Limb (tissue), 2 donors: ENCODE measurements around the gene SNX1.

Experiments used
- DNase-seq, 2 donors: peaks; one replicate each; pipeline ENCODE4 v3.0.0-alpha.2; 2016; ENCODE audit errors: extremely low spot score in 2 of 2

SNX1 gene

DNA sequence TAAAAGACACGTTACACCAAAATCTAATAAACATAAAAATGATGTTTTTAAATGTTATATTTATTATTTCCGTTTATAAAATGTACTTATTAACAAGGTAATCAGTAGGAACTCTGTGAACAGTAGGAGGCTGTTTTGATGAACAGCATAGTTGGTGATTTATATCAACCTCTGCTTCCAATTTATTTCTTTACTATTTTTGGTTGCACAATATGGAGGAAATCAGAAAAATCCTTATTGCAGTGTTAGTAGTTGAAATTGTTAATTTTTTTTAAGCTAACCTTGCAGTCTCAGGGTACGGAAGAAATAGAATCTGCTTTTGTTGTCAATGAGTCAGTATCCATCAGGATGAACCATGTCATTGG, 50.7 kb downstream of the SNX1 start:
- no peak for DNase-seq

DNA sequence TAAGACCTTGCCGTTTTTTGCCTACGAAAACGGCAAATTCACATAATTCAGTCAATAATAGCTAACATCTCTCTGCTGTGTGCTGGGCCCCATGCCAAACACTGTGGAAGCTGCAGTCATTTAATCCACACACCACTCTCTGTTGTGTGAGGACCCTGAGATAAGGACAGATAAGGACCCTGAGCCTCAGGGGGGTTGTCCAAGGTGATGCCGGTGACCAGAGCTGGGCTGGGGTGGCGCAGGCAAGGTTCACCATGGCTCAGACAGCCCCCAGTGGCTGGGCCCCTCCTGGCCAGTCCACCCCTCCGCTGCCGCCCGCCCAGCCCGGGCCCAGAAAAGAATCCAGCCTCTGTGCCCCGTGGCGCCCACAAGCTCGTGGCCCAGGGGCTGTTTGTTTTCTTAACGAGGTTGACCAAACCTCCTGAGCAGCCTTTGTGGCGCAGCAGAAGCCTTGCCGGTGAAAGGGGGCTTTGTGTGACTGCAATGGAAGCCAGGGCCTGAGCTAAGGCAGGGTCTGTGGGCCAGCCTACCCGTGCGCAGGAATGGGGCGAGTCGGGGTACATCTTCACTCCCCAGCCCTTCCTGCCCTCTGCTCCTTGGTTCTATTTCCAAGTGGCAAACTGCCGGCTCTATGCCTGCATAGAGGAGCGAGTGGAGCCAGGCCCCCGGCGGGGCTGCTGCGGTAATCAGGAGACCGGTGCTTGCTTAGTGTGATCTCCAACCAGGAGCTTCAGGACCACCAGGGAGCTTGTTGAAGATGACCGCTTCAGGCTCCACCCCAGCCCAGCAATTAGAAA, 51.3 kb downstream of the SNX1 start:
- DNase-seq, result peak in 1 of 2 donors; percentile 59

DNA sequence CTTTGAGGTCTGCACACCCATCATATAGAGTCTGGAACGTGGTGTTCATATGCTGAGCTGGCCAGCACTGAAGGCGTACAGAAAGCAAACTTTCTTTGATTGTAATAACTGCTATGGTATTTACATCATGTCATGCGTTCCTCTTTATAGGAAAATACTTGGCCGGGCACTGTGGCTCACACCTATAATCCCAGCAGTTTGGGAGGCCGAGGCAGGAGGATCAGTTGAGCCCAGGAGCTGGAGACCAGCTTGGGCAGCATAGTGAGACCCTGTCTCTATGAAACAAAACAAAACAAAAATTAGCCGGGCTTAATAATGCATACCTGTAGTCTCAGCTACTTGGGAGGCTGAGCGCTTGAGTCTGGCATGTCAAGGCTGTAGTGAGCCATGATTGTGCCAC, 52.4 kb downstream of the SNX1 start:
- no peak for DNase-seq

DNA sequence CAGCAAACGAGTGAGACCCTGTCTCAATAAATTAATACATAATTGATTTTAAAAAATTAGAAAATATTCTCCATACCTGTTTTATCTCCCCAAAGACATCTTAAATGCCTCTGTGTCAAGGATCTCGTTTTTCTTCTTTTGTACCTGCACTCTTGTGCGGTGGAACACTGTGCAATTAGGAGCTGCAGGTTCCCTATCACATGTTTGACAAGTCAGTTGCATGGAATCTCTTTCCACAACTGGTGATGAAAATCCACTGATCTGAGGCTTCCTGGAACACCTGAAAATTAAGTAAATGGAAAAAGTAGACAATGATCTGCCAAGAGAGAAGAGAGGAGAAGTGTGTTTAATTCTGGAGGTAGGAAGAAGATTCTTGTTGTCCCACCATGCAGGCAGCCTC, 52.8 kb downstream of the SNX1 start:
- DNase-seq, result no peak

DNA sequence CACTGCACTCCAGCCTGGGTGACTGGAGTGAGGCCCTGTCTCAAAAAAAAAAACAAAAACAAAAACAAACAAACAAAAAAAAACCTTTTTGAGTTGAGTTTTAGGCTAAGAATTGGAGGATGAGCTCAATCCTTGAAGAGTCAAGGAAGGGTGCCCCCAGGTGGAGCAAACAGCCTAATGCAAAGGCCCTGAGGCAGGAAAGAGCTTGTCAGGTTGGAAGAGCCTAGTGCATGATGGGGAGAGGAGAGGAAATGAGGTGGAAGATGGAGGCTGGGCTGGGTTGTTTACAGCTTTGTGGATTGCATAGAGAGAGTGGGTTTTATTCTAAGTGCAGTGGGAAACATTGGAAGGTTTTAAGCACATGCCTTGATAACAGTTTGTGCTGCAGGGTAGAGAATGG, 53.6 kb downstream of the SNX1 start:
- DNase-seq, result no peak

DNA sequence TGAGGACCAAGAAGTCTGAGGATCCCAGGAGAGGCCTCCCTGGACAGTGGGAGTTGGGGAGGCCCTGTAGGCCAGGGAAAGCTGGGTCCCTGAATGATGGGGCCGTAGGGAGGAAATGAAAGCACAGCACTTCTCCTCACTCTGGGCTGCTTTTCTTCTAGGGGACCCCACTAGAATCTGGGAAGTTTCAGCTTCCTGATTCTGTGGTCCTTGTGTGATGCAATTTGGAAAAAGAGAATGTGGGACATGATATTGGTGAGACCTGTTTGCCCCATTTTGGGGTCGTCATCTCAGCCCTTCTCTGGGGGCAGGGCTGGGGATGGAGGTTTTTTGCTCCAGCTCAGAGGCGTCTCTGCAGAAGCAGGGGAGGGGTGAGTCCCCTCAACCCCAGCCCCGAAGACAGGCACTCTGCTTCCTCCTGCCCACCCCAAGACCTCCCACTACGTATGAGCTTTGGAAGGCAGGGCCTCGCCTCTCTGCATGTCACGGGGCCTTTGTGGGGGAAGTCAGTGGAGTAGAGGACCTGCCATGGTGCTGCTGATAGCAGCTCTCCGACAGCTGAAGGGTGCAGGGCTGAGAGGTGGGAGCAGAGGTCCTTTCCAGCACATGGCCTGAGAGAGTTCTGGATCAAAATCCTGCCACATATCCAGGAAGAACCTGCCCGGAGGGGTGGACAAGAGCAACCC, 54.3 kb downstream of the SNX1 start:
- no peak for DNase-seq

DNA sequence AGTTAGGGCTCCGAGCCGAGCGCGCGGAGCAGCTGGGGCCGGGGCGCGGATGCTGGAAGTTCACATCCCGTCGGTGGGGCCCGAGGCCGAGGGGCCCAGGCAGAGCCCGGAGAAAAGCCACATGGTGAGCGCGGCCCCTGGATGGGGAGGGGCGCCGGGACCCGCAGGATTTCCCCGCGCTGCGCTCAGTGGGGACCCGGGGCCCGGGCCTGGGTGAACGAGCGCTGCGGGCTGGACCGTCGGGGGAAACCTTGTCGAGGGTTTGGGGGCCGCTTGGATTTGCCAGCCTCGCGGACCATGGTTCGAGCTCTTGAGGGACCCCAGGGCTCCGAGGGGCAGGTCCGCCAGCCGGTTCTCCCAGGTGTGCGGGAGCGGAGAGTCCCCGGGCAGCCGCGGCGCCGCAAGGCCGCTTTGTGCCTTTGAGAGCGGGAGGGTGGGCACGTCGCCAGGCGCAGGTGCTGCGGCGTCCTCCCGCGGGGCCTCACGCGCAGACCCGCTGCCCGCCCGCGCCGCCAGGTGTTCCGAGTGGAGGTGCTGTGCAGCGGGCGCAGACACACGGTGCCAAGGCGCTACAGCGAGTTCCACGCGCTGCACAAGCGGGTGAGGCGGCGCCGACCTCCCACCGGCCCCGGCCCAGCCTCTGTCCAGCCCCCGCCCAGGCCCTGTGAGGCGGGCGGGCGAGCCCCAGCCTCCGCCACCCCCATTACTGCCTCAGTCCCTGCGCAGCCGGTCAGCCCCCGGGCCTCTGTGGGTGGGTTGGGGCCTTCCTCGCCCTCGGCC, 56.1 kb downstream of the SNX1 start, which contains the start of gene SNX22:
Gene SNX22 (plus strand): TSS at position 5 of the 780 bp plus-strand sequence. CDS start 45 bp downstream, at position 50.
- DNase-seq, result peak in 1 of 2 donors; percentile 58

DNA sequence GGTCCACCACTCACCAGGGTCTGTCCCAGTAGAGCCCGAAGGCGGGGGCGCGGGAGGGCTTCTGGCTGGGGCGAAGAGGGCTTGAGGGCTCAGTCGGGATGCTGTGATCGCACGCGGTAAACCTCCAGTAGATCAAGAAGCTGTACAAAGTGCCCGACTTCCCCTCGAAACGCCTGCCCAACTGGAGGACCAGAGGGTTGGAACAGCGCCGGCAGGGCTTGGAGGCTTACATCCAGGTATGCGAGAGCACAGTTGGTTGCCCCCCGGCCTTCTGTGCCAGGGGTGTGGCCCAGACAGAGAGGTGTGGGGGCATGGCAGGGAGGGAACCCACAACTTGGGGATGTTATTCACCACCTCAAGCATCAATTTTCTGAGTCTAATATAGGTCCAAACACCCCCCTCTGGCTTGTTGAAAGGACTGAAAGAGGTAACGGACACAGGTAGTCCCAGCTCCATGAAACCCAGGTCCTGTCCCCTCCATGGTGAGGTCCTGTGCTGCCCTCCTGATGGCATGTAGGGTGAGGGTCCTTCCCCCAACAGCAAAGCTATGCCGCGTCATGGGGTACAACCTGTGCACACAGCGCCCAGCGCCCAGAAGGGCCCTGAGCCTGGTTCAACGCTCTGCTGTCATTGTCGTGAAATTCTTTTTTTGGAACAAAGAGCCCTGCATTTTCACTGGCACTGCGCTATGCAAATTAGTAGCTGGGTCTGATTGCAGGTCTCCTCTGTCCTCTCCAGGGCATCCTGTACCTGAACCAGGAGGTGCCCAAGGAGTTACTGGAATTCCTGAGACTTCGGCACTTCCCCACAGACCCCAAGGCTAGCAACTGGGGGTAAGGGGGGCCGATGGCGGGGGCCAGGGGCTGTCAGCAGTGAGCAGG, 57.0 kb downstream of the SNX1 start:
- peak in 1 of 2 donors; percentile 58 for DNase-seq

DNA sequence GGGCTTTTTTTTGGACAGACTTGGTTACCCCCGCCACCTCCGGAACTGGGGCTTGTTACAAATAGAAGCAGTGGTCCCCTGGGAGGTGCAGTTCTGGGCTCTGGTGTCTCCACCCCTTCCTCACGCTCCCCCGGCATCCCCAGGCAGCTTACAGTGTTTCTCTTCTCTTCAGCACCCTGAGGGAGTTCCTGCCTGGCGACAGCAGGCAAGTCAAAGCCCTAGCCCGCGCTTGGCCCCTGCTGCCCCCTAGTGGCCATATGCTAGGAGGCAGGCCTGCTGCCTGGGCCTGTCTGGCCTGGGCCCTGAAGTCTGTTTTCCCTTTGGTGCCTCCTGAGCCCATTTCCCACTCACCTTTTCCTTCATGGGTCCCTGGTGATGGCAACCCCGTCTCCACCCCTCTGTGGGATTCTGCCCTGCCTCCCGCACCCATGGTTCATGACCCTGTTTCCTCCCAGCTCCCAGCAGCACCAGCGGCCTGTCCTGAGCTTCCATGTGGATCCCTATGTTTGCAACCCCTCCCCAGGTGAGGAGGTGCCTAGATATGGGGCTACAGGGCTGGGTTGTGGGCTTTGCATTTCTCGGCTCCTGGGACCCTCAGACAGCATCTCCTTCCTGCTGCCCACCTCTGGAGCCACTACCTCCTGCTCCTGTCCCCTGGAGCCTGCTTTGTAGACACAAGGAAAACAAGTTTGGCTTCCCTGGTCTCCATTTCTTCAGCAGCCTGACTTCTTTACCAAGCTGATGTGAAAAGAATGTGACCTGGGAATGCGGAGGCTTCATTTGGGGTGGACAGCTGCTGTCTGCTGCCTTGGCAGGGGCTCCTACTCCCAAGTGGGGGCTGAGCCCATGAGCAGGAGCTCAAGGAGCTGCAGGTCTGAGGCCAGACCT, 57.9 kb downstream of the SNX1 start:
- peak; percentile 81 to 94 for DNase-seq

DNA sequence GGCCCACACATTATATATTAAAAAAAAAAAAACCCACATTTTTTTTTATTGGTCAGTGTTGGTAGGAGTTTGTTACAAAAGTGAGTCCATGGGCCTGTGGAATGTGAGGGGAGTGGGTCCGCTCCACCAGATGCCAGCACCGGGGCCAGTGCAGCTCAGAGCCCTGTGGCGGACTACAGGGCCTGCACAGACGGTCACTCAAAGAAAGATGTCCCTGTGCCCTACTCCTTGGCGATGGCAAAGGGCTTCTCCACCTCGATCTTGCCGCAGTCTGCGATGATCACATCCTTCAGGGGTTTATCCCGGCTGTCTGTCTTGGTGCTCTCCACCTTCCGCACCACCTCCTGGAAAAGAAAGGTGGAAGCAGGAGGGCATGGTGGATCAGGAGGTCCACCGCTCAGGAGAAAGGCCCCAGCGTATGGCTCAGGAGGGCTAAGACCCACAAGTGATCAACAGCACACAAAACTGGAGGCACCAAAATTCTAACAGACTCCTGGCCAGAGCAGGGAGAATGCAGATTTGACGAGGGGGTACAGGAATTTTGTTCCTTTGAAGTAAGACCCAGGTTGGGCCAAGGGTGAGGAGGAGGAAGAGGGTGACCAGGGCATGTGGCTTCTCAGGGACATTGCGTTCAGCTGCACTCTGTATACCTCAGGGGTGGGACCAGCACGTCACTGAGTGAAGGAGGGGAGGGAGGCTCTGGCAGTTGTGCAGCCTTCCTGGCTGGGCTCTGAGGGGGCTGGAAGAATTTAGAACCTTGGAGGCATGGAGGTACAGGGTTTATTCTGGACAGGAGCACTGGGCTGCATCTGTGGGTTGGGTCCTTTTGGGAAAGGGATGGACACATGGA, 60.2 kb downstream of the SNX1 start:
- no peak for DNase-seq

DNA sequence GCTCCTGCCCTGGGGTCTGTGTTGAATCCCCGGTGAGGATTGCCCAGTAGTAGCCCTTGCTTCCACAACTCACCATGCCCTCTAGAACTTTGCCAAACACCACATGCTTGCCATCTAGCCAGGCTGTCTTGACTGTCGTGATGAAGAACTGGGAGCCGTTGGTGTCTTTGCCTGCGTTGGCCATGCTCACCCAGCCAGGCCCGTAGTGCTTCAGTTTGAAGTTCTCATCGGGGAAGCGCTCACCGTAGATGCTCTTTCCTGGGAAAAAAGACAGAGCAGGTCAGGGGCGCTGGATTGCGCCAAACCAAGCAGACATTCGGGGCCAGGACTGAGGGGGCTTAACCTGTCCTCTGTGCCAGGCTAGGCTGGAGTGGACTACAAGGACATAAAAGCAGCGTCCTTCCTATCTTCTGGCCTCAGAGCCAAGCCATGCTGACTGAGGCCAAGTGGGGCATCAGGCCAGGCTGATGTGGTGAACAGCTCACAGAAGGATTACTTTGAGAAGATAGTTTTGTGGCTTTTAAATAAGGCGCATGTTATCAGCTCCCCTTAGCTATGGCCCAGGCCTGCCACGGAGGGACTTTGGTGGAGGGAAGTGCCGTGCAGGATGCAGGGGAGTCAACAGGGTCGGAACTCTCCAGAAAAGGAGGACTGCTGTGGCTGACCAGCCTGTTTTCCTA, 61.0 kb downstream of the SNX1 start:
- no peak for DNase-seq

DNA sequence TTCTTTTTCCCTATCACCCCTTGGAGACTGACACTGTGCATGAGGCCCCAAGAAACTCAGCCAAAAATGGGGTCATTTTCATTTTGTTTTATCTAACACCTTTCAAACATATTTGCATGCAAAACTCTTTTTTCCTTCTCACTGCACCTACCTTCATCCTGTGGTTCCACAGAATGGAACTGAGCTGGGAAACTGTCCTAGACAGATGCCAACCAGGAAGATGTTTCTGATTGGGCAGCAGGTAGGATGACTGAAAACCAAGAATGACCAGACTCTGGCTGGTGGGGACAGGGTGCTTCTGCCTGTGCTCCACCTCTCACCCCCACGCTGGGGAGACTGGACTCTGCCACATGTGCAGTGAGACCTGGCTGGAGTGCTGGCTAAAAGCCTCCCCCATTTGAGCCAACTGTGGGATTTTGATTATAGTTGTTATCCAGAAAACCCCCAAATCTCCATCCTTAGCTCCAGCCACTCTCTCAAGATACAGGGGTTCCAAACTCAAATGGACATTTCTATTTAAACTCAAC, 61.9 kb downstream of the SNX1 start:
- no peak for DNase-seq

DNA sequence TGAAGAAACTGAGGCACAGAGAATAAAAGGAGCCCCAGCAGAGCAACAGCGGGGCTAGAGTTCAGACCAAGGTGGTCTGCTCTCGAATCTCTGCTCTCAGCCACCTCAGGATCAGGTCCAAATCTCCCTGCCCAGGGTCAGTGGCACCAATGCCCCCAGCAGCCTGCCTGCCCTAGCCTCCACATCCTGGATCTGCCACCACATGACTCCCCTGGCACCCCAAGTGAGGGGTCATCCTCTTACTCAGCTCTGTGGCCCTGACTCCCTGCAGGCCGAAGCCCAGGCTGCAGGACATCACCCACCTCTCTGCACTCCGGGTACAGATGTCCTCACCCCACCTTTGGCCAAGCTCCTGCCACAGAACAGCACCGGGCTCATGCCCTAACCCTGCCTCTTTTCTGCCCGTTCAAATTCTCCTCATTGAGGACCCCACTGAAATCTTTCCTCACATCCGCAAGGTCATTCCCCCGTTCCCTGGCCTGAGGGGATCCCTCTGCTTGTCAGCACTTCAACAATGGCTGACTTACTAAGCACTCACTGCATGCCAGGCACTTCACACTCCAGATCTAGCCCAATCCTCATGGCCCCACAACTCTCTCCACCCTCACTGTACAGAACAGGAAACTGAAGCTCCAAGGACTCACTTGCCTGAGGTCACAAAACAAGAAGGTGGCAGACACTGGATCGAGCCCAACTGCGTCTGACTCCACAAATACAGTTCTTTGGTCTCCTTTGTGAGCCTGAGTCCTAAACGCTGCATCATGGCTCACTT, 62.8 kb downstream of the SNX1 start:
- DNase-seq, result no peak

DNA sequence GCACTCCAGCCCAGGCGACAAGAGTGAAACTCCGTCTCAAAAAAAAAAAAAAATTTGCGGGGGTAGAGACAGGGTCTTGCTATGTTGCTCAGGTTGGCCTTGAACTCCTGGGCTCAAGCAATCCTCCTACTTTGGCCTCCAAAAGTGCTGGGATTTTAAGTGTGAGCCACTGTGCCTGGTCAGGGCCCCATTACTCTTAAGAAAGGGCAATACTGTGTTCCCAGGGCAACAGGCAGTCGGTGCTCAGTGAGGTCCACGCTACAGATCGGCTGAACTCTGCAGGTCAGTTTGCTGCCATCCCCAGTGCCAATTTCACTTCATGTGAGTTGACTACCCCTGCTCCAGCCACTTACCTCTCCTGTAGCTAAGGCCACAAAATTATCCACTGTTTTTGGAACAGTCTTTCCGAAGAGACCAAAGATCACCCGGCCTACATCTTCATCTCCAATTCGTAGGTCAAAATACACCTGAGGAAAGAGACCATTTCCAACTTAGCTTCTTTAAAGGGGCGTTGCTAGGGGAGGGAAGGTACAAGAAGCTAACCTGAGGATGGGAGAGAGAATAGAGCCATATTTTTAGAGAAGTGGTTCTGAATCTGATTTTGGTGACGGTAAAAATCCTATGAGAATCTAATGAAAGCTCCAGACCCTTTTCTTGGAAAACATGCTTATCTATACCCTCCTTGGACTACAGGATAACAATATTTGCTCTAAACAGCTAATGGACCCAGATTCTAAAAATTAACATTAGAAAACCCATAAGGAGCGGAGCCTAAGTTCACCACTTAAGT, 66.1 kb downstream of the SNX1 start:
- DNase-seq, result no peak

DNA sequence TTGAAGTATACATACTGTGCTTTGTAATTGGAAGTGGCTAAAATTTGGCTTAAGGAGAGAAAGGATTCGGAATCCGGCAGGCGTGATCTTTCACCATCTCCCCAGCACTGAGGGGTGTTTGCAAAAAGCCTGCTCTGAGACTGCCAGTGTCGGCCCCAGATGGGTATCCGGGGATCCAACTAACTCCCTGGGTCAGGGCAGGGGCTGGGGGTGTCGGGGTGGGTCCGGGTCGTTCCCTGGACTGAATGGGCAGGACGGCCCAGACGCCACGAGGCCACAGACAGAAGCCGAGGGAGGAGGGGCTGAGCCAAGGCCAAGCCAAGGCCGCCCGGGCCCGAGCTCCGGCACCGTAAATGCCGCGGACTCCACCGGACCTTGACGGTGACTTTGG, 66.7 kb downstream of the SNX1 start:
- DNase-seq, result no peak

DNA sequence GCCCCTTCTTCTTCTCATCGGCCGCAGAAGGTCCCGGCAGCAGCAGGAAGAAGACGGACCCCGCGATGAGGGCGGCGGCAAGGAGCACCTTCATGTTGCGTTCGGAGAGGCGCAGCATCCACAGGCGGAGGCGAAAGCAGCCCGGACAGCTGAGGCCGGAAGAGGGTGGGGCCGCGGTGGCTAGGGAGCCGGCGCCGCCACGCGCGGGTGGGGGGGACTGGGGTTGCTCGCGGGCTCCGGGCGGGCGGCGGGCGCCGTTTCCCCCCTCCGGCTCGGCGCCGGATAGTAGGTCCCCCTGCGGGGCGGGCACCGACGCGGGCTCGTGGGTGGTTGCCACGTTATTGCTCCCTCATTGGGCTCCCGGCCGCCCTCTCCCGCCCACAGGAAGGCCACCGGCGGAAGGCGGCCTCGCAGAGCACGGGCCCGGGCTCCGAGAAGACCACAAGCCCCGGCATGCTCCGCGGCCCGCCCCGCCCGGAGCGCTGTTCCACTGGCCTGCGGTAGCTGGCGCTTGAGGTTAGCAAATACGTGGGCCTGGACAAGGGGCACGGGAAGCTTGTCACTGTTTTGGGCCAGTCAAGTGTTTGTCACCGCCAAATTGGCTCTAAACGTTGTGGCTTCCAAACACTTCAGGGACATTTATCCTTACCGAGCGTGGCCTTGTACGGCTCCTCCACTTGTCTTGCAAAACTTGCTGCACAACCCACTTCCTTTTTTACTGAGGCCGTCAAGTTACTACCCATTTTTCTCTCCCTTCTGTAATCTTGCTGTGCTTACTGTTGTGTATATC, 67.3 kb downstream of the SNX1 start, which contains the start of gene PPIB:
Gene PPIB (minus strand): TSS at position 154 of the 790 bp plus-strand sequence. CDS start 36 bp downstream, at position 118.
- DNase-seq, result peak; percentile 96 to 98
